DND-41 (cell line): ENCODE data around the gene BACH1.
"Not testable (repeated sequence)": the region's sequence is repeated elsewhere in the genome, so short reads cannot be mapped to it uniquely, and the experiment has no call there.

Experiments
- ATAC-seq: fragments of 200-7000 bp; cut with Tn5 transposase; 3 replicates; pipeline ENCODE4 v1.9.1; 2021; ENCODE audit warnings: low read depth; ENCODE audit not compliant: insufficient read depth
- DNase-seq: peaks from one replicate; pipeline ENCODE4 v3.0.0-alpha.2; 2020
- H2AFZ ChIP-seq: 2 replicates; pipeline ENCODE4 v1.6.0; 2012; ENCODE audit warnings: low read depth, low read length
- H3K27ac ChIP-seq: 2 replicates; pipeline ENCODE4 v1.5.1; 2012; ENCODE audit warnings: low read length, inconsistent platforms
- H3K27me3 ChIP-seq: fragments of 200-600 bp; sonication (generic); 2 replicates; pipeline ENCODE4 v1.6.0; 2012; ENCODE audit warnings: low read length, mild to moderate bottlenecking, inconsistent platforms; ENCODE audit not compliant: insufficient read depth, poor library complexity
- H3K36me3 ChIP-seq: 2 replicates; pipeline ENCODE4 v1.5.1; 2012; ENCODE audit warnings: low read length, inconsistent platforms; ENCODE audit not compliant: insufficient read depth
- H3K4me1 ChIP-seq: 2 replicates; pipeline ENCODE4 v1.5.1; 2012; ENCODE audit warnings: mild to moderate bottlenecking, low read length; ENCODE audit not compliant: insufficient read depth
- H3K4me2 ChIP-seq: 2 replicates; pipeline ENCODE4 v1.6.0; 2012; ENCODE audit warnings: mild to moderate bottlenecking, moderate library complexity, low read length, inconsistent platforms; ENCODE audit not compliant: insufficient read depth
- H3K4me3 ChIP-seq, 2 experiments: fragments of 200-600 bp in 1 of 2; shearing (Covaris generic) in 1 of 2; 2 replicates each; pipeline ENCODE4 v1.5.1; 2012 to 2016; ENCODE audit warnings: inconsistent platforms in 2 of 2, low read length in 2 of 2, mild to moderate bottlenecking in 2 of 2, low read depth in 1 of 2, moderate library complexity in 1 of 2
- H3K79me2 ChIP-seq: 2 replicates; pipeline ENCODE4 v1.6.0; 2012; ENCODE audit warnings: low read length, inconsistent platforms; ENCODE audit not compliant: insufficient read depth
- H3K9ac ChIP-seq: 2 replicates; pipeline ENCODE4 v1.6.0; 2012; ENCODE audit warnings: low read depth, mild to moderate bottlenecking, inconsistent platforms, low read length, moderate library complexity
- H3K9me3 ChIP-seq: 2 replicates; pipeline ENCODE4 v1.5.1; 2012; ENCODE audit warnings: low read length, moderate library complexity, mild to moderate bottlenecking, inconsistent platforms; ENCODE audit not compliant: insufficient read depth, severe bottlenecking
- H4K20me1 ChIP-seq: 2 replicates; pipeline ENCODE4 v1.6.0; 2012; ENCODE audit warnings: low read length; ENCODE audit not compliant: insufficient read depth
- EZH2 ChIP-seq: IDR thresholded peaks from 3 replicates; pipeline ENCODE4 v1.6.1; 2012; ENCODE audit warnings: borderline replicate concordance, low read depth, mild to moderate bottlenecking, moderate library complexity, low read length, inconsistent platforms; ENCODE audit not compliant: severe bottlenecking
- TF ChIP-seq, protein P1 (sequence below): IDR thresholded peaks from 2 replicates; pipeline ENCODE4 v1.5.1; 2012; ENCODE audit warnings: borderline replicate concordance, low read length, moderate library complexity, mild to moderate bottlenecking; ENCODE audit not compliant: poor library complexity, severe bottlenecking; ENCODE audit errors: extremely low read depth

Gene BACH1

GRCh38 chr21:29298348-29299045, at the start of gene BACH1:
BACH1 (plus strand) TSS chr21:29298922; CDS start chr21:29321281, 22,359 bp downstream.
- no peak for TF ChIP-seq EZH2
- TF ChIP-seq, protein P1, sequence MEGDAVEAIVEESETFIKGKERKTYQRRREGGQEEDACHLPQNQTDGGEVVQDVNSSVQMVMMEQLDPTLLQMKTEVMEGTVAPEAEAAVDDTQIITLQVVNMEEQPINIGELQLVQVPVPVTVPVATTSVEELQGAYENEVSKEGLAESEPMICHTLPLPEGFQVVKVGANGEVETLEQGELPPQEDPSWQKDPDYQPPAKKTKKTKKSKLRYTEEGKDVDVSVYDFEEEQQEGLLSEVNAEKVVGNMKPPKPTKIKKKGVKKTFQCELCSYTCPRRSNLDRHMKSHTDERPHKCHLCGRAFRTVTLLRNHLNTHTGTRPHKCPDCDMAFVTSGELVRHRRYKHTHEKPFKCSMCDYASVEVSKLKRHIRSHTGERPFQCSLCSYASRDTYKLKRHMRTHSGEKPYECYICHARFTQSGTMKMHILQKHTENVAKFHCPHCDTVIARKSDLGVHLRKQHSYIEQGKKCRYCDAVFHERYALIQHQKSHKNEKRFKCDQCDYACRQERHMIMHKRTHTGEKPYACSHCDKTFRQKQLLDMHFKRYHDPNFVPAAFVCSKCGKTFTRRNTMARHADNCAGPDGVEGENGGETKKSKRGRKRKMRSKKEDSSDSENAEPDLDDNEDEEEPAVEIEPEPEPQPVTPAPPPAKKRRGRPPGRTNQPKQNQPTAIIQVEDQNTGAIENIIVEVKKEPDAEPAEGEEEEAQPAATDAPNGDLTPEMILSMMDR: peak; percentile 58
- peaks cover 35% of the 10 kb centered on the region for H4K20me1 ChIP-seq
- H3K79me2 ChIP-seq: peaks cover 44% of the 10 kb centered on the region
- peak within 1 kb of the TSS; percentile 93 for H3K4me2 ChIP-seq
- no peaks in the 10 kb centered on the region for H3K9me3 ChIP-seq
- H3K27ac ChIP-seq: peak within 1 kb of the TSS; percentile 79
- peaks cover 56% of the 10 kb centered on the region for H3K4me1 ChIP-seq
- H3K27me3 ChIP-seq: no peaks in the 10 kb centered on the region
- peak within 1 kb of the TSS; percentile 40 to 78 for H3K4me3 ChIP-seq
- H2AFZ ChIP-seq: peak within 1 kb of the TSS; percentile 82
- ATAC-seq (peak; percentile 75), DNase-seq (peak; percentile 86)
- peak within 1 kb of the TSS; percentile 77 for H3K9ac ChIP-seq
- H3K36me3 ChIP-seq: no peaks in the 10 kb centered on the region; the same call in 1 of the 2 replicates

DNA sequence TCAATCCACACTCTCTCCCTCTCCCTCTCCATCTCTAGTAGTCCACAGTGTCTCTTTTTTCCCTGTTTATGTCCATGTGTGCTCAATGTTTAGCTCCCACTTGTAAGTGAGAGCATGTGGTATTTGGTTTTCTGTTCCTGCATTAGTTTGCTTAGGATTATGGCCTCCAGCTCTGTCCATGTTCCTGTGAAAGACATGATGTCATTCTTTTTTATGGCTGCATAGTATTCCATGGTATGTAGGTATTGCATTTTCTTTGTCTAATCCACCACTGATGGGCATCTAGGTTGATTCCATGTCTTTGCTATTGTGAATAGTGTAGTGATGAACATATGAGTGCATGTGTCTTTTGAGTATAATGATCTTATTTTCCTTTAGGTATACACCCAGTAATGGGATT, 49.4 kb upstream of the BACH1 start:
- not testable (repeated sequence) for H3K4me1 ChIP-seq, ATAC-seq, H3K9ac ChIP-seq, H3K79me2 ChIP-seq, H2AFZ ChIP-seq, H3K27me3 ChIP-seq, H4K20me1 ChIP-seq, H3K27ac ChIP-seq, H3K4me2 ChIP-seq, H3K36me3 ChIP-seq, DNase-seq, H3K4me3 ChIP-seq
- H3K9me3 ChIP-seq: peaks cover 11% of the 10 kb centered on the region

DNA sequence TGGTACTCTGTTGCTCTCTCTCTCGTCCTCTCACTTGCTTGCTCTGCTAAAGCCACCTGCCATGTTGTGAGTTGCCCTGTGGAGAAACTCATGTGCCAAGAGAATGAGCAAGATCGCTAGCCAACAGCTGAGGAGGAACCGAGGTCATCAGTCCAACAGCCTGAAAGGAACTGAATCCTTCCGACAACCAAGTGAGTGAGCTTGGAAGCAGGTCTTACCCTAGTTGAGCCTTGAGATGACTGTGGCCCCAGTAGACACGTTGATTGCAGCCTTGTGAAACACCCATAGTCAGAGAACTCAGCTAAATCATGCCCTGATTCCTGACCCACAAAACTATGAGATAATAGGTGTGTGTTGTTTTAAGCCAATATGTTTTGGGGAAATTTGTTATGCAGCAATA, 48.1 kb upstream of the BACH1 start:
- no peak for ATAC-seq
- TF ChIP-seq, protein P1: no peak
- TF ChIP-seq EZH2: no peak

GRCh38 chr21:29253861-29254260, 44.9 kb upstream of the BACH1 start:
- H3K79me2 ChIP-seq, H3K4me2 ChIP-seq, H4K20me1 ChIP-seq, H3K4me3 ChIP-seq, ATAC-seq, H3K9ac ChIP-seq, DNase-seq, H3K4me1 ChIP-seq, H3K27me3 ChIP-seq, H3K36me3 ChIP-seq, H3K27ac ChIP-seq, H2AFZ ChIP-seq: not testable (repeated sequence)
- H3K9me3 ChIP-seq: peaks cover 13% of the 10 kb centered on the region

More for the DNA sequence above, 48.1 kb upstream of the BACH1 start:
- no peak overlapping the region for H2AFZ ChIP-seq
- no peak overlapping the region for H3K9ac ChIP-seq
- H3K9me3 ChIP-seq: peaks cover 13% of the 10 kb centered on the region
- no peak overlapping the region for H3K4me2 ChIP-seq
- no peaks in the 10 kb centered on the region for H3K4me1 ChIP-seq
- no peaks in the 10 kb centered on the region for H3K36me3 ChIP-seq
- no peak for DNase-seq
- no peak overlapping the region for H3K27ac ChIP-seq
- H3K4me3 ChIP-seq: no peak overlapping the region
- no peaks in the 10 kb centered on the region for H4K20me1 ChIP-seq
- H3K79me2 ChIP-seq: no peaks in the 10 kb centered on the region
- no peaks in the 10 kb centered on the region for H3K27me3 ChIP-seq
